H54 (cell line): ENCODE data around the gene CMYA5.
"Not testable (repeated sequence)": the region's sequence is repeated elsewhere in the genome, so short reads cannot be mapped to it uniquely, and the experiment has no call there.

ENCODE experiments used
- DNase-seq: peaks from one replicate; pipeline ENCODE4 v3.0.0; 2011; ENCODE audit warnings: low spot score, mixed read lengths; ENCODE audit not compliant: insufficient read length
- FAIRE-seq: peaks from 3 replicates; lab custom pipeline; 2011; peaks lifted over from hg19 to GRCh38; lab: Jason Lieb, UNC
- POLR2A ChIP-seq: IDR thresholded peaks from 2 replicates; pipeline ENCODE4 v1.6.1; 2011; ENCODE audit warnings: low read depth, mild to moderate bottlenecking, low read length

The CMYA5 gene

GRCh38 chr5:79689541-79690466, at the start of gene CMYA5:
Gene CMYA5, plus strand, starts transcription at chr5:79689836. Its CDS starts 72 bp downstream, at chr5:79689908.
- FAIRE-seq (no peak), DNase-seq (no peak)
- TF ChIP-seq POLR2A, result no peak

GRCh38 chr5:79640571-79641055, 49.0 kb upstream of the CMYA5 start:
- no peak for FAIRE-seq
- DNase-seq, result no peak
- no peak for TF ChIP-seq POLR2A

- FAIRE-seq, result no peak
Measured at GRCh38 chr5:79641414-79641813, 48.2 kb upstream of the CMYA5 start.

GRCh38 chr5:79642210-79642609, 47.4 kb upstream of the CMYA5 start:
- no peak for TF ChIP-seq POLR2A
- FAIRE-seq, result no peak
- DNase-seq, result no peak

More at GRCh38 chr5:79641414-79641813, 48.2 kb upstream of the CMYA5 start:
- DNase-seq, result no peak
- TF ChIP-seq POLR2A, result no peak

GRCh38 chr5:79653843-79654242, 35.8 kb upstream of the CMYA5 start:
- FAIRE-seq, result no peak
- no peak for TF ChIP-seq POLR2A
- no peak for DNase-seq

GRCh38 chr5:79663212-79663611, 26.4 kb upstream of the CMYA5 start:
- DNase-seq (no peak), FAIRE-seq (no peak)
- no peak for TF ChIP-seq POLR2A

GRCh38 chr5:79666758-79667157, 22.9 kb upstream of the CMYA5 start:
- FAIRE-seq (peak; percentile 6), DNase-seq (no peak)
- no peak for TF ChIP-seq POLR2A

GRCh38 chr5:79672392-79672791, 17.2 kb upstream of the CMYA5 start:
- no peak for FAIRE-seq
- DNase-seq, result no peak

GRCh38 chr5:79676354-79676753, 13.3 kb upstream of the CMYA5 start:
- not testable (repeated sequence) for FAIRE-seq, DNase-seq

More at GRCh38 chr5:79672392-79672791, 17.2 kb upstream of the CMYA5 start:
- no peak for TF ChIP-seq POLR2A

- DNase-seq, FAIRE-seq: not testable (repeated sequence)
Measured at GRCh38 chr5:79682102-79682501, 7.5 kb upstream of the CMYA5 start.

GRCh38 chr5:79684782-79685181, 4.9 kb upstream of the CMYA5 start:
- FAIRE-seq, result no peak
- DNase-seq, result no peak
- TF ChIP-seq POLR2A, result no peak

GRCh38 chr5:79685627-79686026, 4.0 kb upstream of the CMYA5 start:
- FAIRE-seq, result peak; percentile 71
- no peak for TF ChIP-seq POLR2A
- DNase-seq, result no peak

GRCh38 chr5:79686799-79687198, 2.8 kb upstream of the CMYA5 start:
- FAIRE-seq (no peak), DNase-seq (no peak)
- TF ChIP-seq POLR2A, result no peak

- FAIRE-seq, result no peak
- no peak for DNase-seq
- TF ChIP-seq POLR2A, result no peak
Measured at GRCh38 chr5:79687889-79688288, 1.7 kb upstream of the CMYA5 start.

GRCh38 chr5:79691007-79691406, 1.4 kb downstream of the CMYA5 start:
- DNase-seq, result no peak
- TF ChIP-seq POLR2A, result no peak

More at GRCh38 chr5:79691007-79691406, 1.4 kb downstream of the CMYA5 start:
- no peak for FAIRE-seq
